Liver (tissue), 9 donors: ENCODE data around the gene HPS1. TPM values are rescaled to one million over a fixed set of nuclear protein-coding genes. Genes with fewer than 3 reads are reported as not detected.

ENCODE experiments used
- DNase-seq: peaks from one replicate; pipeline ENCODE4 v3.0.0-alpha.2; 2017; ENCODE audit warnings: low spot score
- H3K27ac ChIP-seq, 2 donors: one replicate each; pipeline ENCODE4 v1.7.0; 2013; ENCODE audit warnings: inconsistent platforms in 2 of 2, low read length in 2 of 2, control low read depth in 1 of 2, low read depth in 1 of 2, mild to moderate bottlenecking in 1 of 2
- H3K27me3 ChIP-seq, 4 donors: one replicate each; pipeline versions ENCODE4 v1.6.1 to v1.7.0; 2013; ENCODE audit warnings: low read length in 3 of 4, inconsistent platforms in 1 of 4, mild to moderate bottlenecking in 1 of 4, moderate library complexity in 1 of 4; ENCODE audit not compliant: control insufficient read depth in 4 of 4, insufficient read depth in 4 of 4
- H3K36me3 ChIP-seq, 4 donors: one replicate each; pipeline versions ENCODE4 v1.6.1 to v1.7.0; 2013; ENCODE audit warnings: low read length in 3 of 4, mild to moderate bottlenecking in 3 of 4, low read depth in 1 of 4, moderate library complexity in 1 of 4; ENCODE audit not compliant: control insufficient read depth in 4 of 4, insufficient read depth in 3 of 4
- H3K4me1 ChIP-seq, 4 donors: one replicate each; pipeline versions ENCODE4 v1.6.1 to v1.7.0; 2013; ENCODE audit warnings: low read length in 3 of 4, mild to moderate bottlenecking in 3 of 4, moderate library complexity in 1 of 4; ENCODE audit not compliant: control insufficient read depth in 4 of 4, insufficient read depth in 4 of 4
- H3K4me3 ChIP-seq, 3 donors: one replicate each; pipeline versions ENCODE4 v1.6.1 to v1.7.0; 2013; ENCODE audit warnings: low read length in 3 of 3, control low read depth in 1 of 3, low read depth in 1 of 3, mild to moderate bottlenecking in 1 of 3
- H3K9ac ChIP-seq, 2 donors: one replicate each; pipeline ENCODE4 v1.7.0; 2013; ENCODE audit warnings: low read length in 2 of 2, mild to moderate bottlenecking in 2 of 2, moderate library complexity in 2 of 2, control low read depth in 1 of 2, low read depth in 1 of 2
- H3K9me3 ChIP-seq, 4 donors: one replicate each; pipeline versions ENCODE4 v1.6.1 to v1.7.0; 2013; ENCODE audit warnings: low read length in 3 of 4; ENCODE audit not compliant: control insufficient read depth in 4 of 4
- ATF3 ChIP-seq: IDR thresholded peaks from 2 replicates; pipeline ENCODE4 v1.6.1; 2016; ENCODE audit warnings: antibody characterized with exemption
- CTCF ChIP-seq: fragments of 150-350 bp; IDR thresholded peaks from 2 replicates; pipeline ENCODE4 v1.5.1; 2017; ENCODE audit warnings: improper control_type of control experiment, low read depth, low read length; ENCODE audit not compliant: missing input control
- EGR1 ChIP-seq, 2 donors: IDR thresholded peaks; 2 replicates each; pipeline ENCODE4 v1.6.1; 2016 to 2018; ENCODE audit warnings: antibody characterized with exemption in 2 of 2, low read depth in 2 of 2
- FOXA1 ChIP-seq: IDR thresholded peaks from 2 replicates; pipeline ENCODE4 v1.6.1; 2016; ENCODE audit warnings: antibody characterized with exemption
- FOXA2 ChIP-seq: IDR thresholded peaks from 2 replicates; pipeline ENCODE4 v1.6.1; 2016; ENCODE audit warnings: antibody characterized with exemption
- GABPA ChIP-seq, 2 donors: IDR thresholded peaks in 1 of 2; conservative IDR thresholded peaks in 1 of 2; 2 replicates each; pipeline ENCODE4 v1.6.1; 2016; ENCODE audit warnings: antibody characterized with exemption in 2 of 2, mild to moderate bottlenecking in 1 of 2, moderate library complexity in 1 of 2
- HNF4A ChIP-seq, 2 donors: conservative IDR thresholded peaks; 2 replicates each; pipeline ENCODE4 v1.6.1; 2016; ENCODE audit warnings: antibody characterized with exemption in 2 of 2, mild to moderate bottlenecking in 2 of 2
- HNF4G ChIP-seq: IDR thresholded peaks from 2 replicates; pipeline ENCODE4 v1.6.1; 2016; ENCODE audit warnings: antibody characterized with exemption
- JUND ChIP-seq, 2 donors: IDR thresholded peaks; 2 replicates each; pipeline ENCODE4 v1.6.1; 2016; ENCODE audit warnings: antibody characterized with exemption in 2 of 2
- MAX ChIP-seq: IDR thresholded peaks from 2 replicates; pipeline ENCODE4 v1.6.1; 2016; ENCODE audit warnings: antibody characterized with exemption
- NR2F2 ChIP-seq: IDR thresholded peaks from 2 replicates; pipeline ENCODE4 v1.6.1; 2016; ENCODE audit warnings: antibody characterized with exemption
- RAD21 ChIP-seq, 2 donors: IDR thresholded peaks; 2 replicates each; pipeline ENCODE4 v1.6.1; 2016; ENCODE audit warnings: antibody characterized with exemption in 2 of 2, mild to moderate bottlenecking in 2 of 2
- REST ChIP-seq: IDR thresholded peaks from 2 replicates; pipeline ENCODE4 v1.6.1; 2016; ENCODE audit warnings: antibody characterized with exemption, mild to moderate bottlenecking
- RXRA ChIP-seq, 2 donors: IDR thresholded peaks; 2 replicates each; pipeline ENCODE4 v1.6.1; 2017 to 2018; ENCODE audit warnings: antibody characterized with exemption in 2 of 2, mild to moderate bottlenecking in 1 of 2
- SP1 ChIP-seq: IDR thresholded peaks from 2 replicates; pipeline ENCODE4 v1.6.1; 2018; ENCODE audit warnings: antibody characterized with exemption, mild to moderate bottlenecking
- TAF1 ChIP-seq: conservative IDR thresholded peaks from 2 replicates; pipeline ENCODE4 v1.6.1; 2016; ENCODE audit warnings: antibody characterized with exemption, mild to moderate bottlenecking
- YY1 ChIP-seq: IDR thresholded peaks from 2 replicates; pipeline ENCODE4 v1.6.1; 2016; ENCODE audit warnings: antibody characterized with exemption, mild to moderate bottlenecking
- ZBTB33 ChIP-seq: IDR thresholded peaks from 2 replicates; pipeline ENCODE4 v1.6.1; 2016; ENCODE audit warnings: antibody characterized with exemption
- WGBS: extraction: QIAGEN DNeasy Blood & Tissue Kit; methylation state at CpG from one replicate; pipeline ENCODE4 v1.1.7; 2013; 5-methylcytosine and 5-hydroxymethylcytosine counted together
- polyA plus RNA-seq, 2 donors: library from polyadenylated mRNA; stranded (reverse) in 1 of 2; unstranded in 1 of 2; fragments of 200-250 nt in 1 of 2; fragments of >200 nt in 1 of 2; fragmentation: Nextera tagmentation in 1 of 2; extraction: Ambion mirVana in 1 of 2; gene quantifications; one replicate each; pipeline versions ENCODE4 v1.2.1 to v1.2.3, GENCODE V29; 2013 to 2015
- total RNA-seq, 2 donors: library from RNA; depleted of rRNA; stranded (reverse); fragments of >200 nt; gene quantifications; one replicate each; pipeline ENCODE4 v1.2.3, GENCODE V29; 2014
- donor health status: healthy.
- donor health status: healthy.
- donor health status: healthy.
- donor health status: healthy.
- donor health status: healthy.

HPS1 gene
- total and polyA plus RNA-seq, 4 donors: 19.9 to 56.7 (median 29.8) TPM

- Histone ChIP-seq H3K27me3 (no peaks in the 10 kb centered on the region), H3K4me1 (peaks cover 6 to 39% (median 23%) of the 10 kb centered on the region in 4 donors), H3K9ac (peak within 1 kb of the TSS in 1 of 2 donors; percentile 15), H3K27ac (peak within 1 kb of the TSS; percentile 26 to 76), H3K4me3 (peak within 1 kb of the TSS; percentile 38 to 80 (median 66)), H3K36me3 (peaks cover 0 to 19% (median 6%) of the 10 kb centered on the region in 4 donors), H3K9me3 (no peaks in the 10 kb centered on the region)
- peak; percentile 87 for DNase-seq
- 52% methylated on average over 25 of the region's 25 CpGs for WGBS
- TF ChIP-seq CTCF (no peak), NR2F2 (peak; percentile 53), FOXA1 (no peak), JUND (IDR thresholded peaks at IDR 0.05) (no peak), REST (peak; percentile 45), RXRA (IDR thresholded peaks at IDR 0.05) (peak; percentile 11 to 23), MAX (peak; percentile 17), HNF4A (conservative IDR thresholded peaks at IDR 0.05) (no peak), SP1 (peak; percentile 52), FOXA2 (no peak), YY1 (peak; percentile 50), RAD21 (IDR thresholded peaks at IDR 0.05) (peak in 1 of 2 donors; percentile 48), EGR1 (IDR thresholded peaks at IDR 0.05; ENCODE audit: low read depth in 2 of 2) (no peak), GABPA (IDR thresholded peaks at IDR 0.05 in 1 of 2, conservative IDR thresholded peaks at IDR 0.05 in 1 of 2) (peak in 1 of 2 donors; percentile 53), HNF4G (no peak), TAF1 (peak; percentile 18), ATF3 (no peak), ZBTB33 (no peak)
Observed at GRCh38 chr10:98414932-98415730, 31.6 kb downstream of the HPS1 start, which contains the start of gene PYROXD2. PYROXD2 (minus strand) TSS chr10:98415182; CDS start chr10:98415135, 47 bp downstream.
